SIG-M5 treated with dmso at 0.1 percent for 504 hours (cell line): Measurements from ENCODE around the gene PBX1.

Experiments
- DNase-seq: peaks from one replicate; lab custom pipeline; 2025; ENCODE audit not compliant: unreplicated experiment; lab: John Stamatoyannopoulos, UW

Gene PBX1

GRCh38 chr1:164855716-164856329, 296.8 kb downstream of the PBX1 start:
- no peak for DNase-seq

GRCh38 chr1:164856381-164856780, 297.4 kb downstream of the PBX1 start:
- DNase-seq: no peak

- no peak for DNase-seq
Measured at GRCh38 chr1:164857439-164857838, 298.5 kb downstream of the PBX1 start.

- DNase-seq: no peak
Measured at GRCh38 chr1:164858096-164858632, 299.2 kb downstream of the PBX1 start.

DNA sequence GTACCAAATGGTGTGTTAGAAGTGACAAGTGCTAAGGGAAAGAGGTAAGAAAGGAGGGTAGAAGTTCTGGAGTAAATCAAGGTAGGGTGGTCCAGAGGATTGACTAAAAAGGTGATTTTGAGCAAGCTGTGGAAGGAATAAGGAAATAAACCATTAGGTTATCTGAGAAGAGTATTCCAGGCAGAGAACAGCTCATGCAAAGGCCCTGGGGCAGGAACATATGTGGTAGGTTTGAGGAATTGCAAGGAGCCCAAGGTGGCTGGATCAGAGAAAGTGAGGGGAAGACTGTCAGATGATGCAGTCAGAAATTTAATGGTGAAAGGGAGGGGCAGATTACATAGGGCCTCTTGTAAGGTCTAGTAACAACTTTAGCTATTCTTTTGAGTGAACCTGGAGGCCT, 302.6 kb downstream of the PBX1 start:
- no peak for DNase-seq

DNA sequence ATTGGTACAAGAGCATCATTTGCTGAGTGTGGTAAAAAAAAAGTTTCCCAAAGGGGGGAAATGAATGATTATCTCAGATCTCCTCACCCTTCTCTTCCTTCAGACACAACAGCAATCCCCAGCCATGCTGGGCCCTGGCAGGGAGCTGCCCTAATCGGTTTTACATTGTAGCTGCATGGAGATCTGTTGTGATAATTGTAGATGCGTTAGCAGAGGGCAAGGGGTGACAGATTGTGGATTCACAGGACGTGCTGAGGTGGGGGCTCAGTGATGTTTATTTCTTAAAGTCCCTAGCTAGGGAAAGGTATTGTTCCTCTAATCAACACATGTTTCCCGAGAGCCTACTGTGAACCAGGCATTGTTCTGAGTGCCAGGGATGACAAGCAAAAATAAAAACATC, 304.1 kb downstream of the PBX1 start:
- DNase-seq: no peak

DNA sequence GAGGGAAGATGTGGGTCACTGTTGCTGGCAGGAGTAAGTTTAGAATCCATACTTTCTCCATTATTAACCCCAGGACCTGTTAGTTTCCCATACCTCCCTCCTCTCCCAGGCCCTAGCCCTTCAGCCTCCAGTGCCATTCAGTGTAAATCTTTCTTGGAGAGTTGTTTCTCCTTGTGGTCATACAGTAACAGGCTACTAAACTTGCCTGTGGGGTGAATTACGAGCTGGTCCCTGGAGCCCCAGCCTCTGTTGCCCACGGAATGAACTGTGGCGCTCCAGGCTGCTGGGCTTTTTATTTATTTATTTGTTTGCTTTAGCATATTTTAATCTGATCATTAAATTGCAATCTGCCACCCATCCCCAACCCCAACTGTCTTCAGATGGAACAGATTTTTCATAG, 305.2 kb downstream of the PBX1 start:
- DNase-seq: no peak

DNA sequence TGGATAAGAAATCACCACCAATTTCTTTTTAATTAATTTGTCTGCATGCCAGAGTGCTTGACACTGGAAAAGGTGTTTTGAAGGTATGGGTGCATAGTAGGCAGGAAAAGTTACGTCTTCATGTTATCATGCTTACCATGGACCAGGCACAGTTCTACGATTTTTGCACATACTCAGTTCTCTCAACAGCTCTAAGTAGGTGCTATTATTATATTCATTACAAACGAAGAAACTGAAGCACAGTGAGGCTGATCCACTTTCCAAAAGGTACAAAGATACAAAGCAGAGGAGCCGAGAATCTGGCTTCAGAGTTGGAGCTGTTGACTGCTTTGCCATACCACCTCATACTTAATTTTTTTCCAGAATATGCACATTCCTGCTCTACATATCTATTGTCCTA, 306.4 kb downstream of the PBX1 start:
- DNase-seq: no peak

GRCh38 chr1:164867590-164867989, 308.6 kb downstream of the PBX1 start:
- no peak for DNase-seq

DNA sequence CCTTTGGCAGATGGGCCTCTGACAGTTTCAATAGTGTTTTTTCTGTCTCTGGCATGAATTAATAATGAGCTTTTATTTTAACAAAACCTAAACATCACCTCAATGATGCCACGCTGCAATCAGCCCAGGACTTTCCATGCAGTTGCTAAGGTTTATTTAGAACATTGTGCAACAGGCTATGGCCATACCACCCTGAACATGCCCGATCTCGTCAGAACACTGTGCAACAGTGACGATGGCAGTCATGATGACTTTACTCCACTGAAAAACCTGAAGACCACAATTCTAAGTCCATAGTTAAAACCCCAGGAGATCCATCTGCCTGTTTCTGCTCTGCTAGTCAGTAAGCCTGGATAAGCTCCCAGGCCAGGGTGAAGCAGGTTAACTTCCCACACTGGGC, 310.0 kb downstream of the PBX1 start:
- DNase-seq: no peak

GRCh38 chr1:164875518-164875917, 316.5 kb downstream of the PBX1 start:
- no peak for DNase-seq

DNA sequence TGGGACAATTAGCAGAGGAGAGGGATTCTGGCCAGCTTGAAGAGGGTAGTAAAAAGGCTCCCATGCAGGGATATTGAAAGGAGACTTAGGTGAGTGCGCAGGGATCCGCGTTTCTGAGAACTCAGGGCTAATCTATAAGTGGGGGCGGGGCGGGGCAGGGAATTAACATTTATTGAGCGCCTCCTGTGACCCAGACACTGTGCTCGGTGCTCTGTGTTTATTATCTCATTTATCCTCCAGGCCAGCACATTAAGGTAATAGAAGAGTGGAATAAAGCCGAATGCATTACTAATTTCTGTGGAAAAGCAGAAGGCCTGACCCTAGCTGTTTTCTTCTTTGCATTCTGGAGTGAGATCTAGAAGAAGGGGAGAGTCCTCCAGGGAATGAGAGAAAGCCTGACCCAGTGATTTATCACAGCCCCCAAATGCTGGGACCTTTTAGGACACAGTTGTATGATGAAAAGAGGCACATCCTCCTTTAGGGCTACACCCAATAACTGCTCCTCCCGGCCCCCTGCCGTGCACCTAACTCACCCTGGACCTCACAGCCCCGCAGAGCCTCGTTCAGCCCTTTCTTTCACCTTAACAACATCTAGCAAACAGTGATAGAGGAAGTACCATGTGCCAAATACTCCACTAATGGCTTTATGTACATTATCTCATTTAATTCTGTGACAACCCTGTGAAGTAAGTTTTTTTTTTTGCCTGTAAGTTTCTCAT, 317.6 kb downstream of the PBX1 start:
- DNase-seq: no peak

- no peak for DNase-seq
Measured at GRCh38 chr1:164880199-164880598, 321.2 kb downstream of the PBX1 start.

- DNase-seq: no peak
Measured at GRCh38 chr1:164880644-164881043, 321.7 kb downstream of the PBX1 start.

GRCh38 chr1:164885311-164885710, 326.3 kb downstream of the PBX1 start:
- DNase-seq: no peak

DNA sequence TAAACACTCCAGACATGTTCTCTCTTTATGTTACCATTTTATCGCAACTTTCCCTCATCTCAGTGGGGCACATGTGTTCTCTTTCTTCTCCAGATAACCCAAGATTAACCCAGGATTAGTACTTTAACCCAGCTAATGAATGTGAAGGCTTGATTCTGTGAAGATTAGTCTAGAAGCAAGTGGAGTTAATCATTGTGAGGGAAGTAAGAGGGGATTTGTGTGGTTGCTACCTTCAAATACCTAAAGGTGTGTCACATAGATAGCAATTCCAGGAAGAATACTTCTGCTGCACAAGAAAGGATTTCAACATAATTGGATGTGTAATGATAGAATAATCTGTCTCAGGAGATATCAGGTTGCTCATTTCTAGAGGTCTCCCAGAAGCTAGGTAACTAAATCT, 327.1 kb downstream of the PBX1 start:
- DNase-seq: no peak

DNA sequence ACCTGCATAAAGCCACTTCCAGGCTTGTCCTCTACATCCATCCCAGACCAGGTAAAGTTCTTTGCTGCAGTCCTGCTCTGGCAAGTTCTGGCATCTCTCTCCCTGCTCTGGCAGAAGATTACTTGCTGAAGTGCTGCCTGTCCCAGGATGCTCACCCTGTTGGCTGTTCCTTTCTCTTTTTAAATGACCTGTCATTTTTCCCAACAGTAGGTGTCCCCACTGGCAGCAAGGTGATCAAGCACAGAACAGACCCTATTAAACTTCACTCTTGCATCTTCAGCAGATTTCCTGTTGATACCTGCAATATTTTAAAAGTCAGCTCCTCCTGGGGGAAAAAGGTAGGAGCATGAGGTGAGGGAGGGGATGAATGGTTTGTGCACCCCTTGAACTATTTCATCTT, 332.6 kb downstream of the PBX1 start:
- DNase-seq: no peak

GRCh38 chr1:164895026-164895912, 336.3 kb downstream of the PBX1 start:
- DNase-seq: no peak

GRCh38 chr1:164901031-164901430, 342.0 kb downstream of the PBX1 start:
- no peak for DNase-seq
